ENCODE data around the gene NKAIN2.

NKAIN2 gene

GRCh38 chr6:123804014-123804786, 535 bp downstream of the NKAIN2 start:
- in situ Hi-C loops (cut with HindIII; ENCODE audit: low sequenced_read_pairs) = no loop called here
- DNase-seq (ENCODE audit: low read depth, low spot score) = no peak
- TF ChIP-seq CTCF (IDR thresholded peaks at IDR 0.05; ENCODE audit: low read depth, low read length) = no peak
- H3K4me3 ChIP-seq (ENCODE audit: low read depth, low read length) = peak overlapping the region; percentile 42

- TF ChIP-seq CTCF (IDR thresholded peaks at IDR 0.05; ENCODE audit: low read depth, low read length) = no peak
- DNase-seq (ENCODE audit: low read depth, low spot score) = no peak
- in situ Hi-C loops (cut with HindIII; ENCODE audit: low sequenced_read_pairs) = no loop called here
- H3K4me3 ChIP-seq (ENCODE audit: low read depth, low read length) = no peak overlapping the region
These were observed 1.3 kb downstream of the NKAIN2 start for GRCh38 chr6:123804787-123805540.

- no peak for TF ChIP-seq CTCF (IDR thresholded peaks at IDR 0.05; ENCODE audit: low read depth, low read length)
- DNase-seq (ENCODE audit: low read depth, low spot score) = no peak
- no peak overlapping the region for H3K4me3 ChIP-seq (ENCODE audit: low read depth, low read length)
- in situ Hi-C loops (cut with HindIII; ENCODE audit: low sequenced_read_pairs) = no loop called here
These were observed 2.3 kb downstream of the NKAIN2 start for GRCh38 chr6:123805921-123806320.

- TF ChIP-seq CTCF (IDR thresholded peaks at IDR 0.05; ENCODE audit: low read depth, low read length) = no peak
- in situ Hi-C loops (cut with HindIII; ENCODE audit: low sequenced_read_pairs) = no loop called here
- no peak for DNase-seq (ENCODE audit: low read depth, low spot score)
- H3K4me3 ChIP-seq (ENCODE audit: low read depth, low read length) = no peak overlapping the region
These were observed 2.9 kb downstream of the NKAIN2 start for GRCh38 chr6:123806561-123806960.

- no peak for TF ChIP-seq CTCF (IDR thresholded peaks at IDR 0.05; ENCODE audit: low read depth, low read length)
These were observed 4.9 kb downstream of the NKAIN2 start for GRCh38 chr6:123808556-123808955.

GRCh38 chr6:123810214-123810613, 6.5 kb downstream of the NKAIN2 start:
- no peak for TF ChIP-seq CTCF (IDR thresholded peaks at IDR 0.05; ENCODE audit: low read depth, low read length)
- H3K4me3 ChIP-seq (ENCODE audit: low read depth, low read length) = no peak overlapping the region
- in situ Hi-C loops (cut with HindIII; ENCODE audit: low sequenced_read_pairs) = no loop called here
- DNase-seq (ENCODE audit: low read depth, low spot score) = no peak

More at GRCh38 chr6:123808556-123808955, 4.9 kb downstream of the NKAIN2 start:
- DNase-seq (ENCODE audit: low read depth, low spot score) = no peak
- H3K4me3 ChIP-seq (ENCODE audit: low read depth, low read length) = no peak overlapping the region
- in situ Hi-C loops (cut with HindIII; ENCODE audit: low sequenced_read_pairs) = no loop called here
